ENCODE data around the gene CYB5A.

Gene CYB5A

DNA sequence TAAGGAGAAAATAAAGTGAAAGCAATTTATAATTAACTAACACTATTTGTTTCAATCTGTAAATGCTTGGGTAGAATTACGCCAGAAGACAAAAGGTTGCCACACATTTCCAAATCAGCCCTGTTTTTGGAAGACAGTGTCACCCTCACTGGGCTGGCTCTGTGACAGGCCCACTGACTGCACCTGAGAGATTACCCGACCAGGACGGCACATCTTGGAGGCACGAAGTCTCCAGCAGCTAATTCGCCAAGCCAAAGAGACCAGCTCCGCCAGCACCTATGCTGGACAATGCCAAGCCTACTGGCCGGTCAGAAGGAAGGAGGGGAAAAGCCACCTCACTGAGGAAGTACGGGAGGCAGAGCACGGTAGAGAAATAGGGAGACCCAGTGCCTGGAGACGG, 61.9 kb downstream of the CYB5A start:
- TF ChIP-seq FOXP2 (optimal IDR thresholded peaks at IDR 0.05; ENCODE audit: borderline replicate concordance, extremely low read depth, extremely low read length, insufficient read depth) (no peak), SIN3A (IDR thresholded peaks at IDR 0.05; ENCODE audit: borderline replicate concordance, insufficient read depth, low read length) (no peak), TAF1 (IDR thresholded peaks at IDR 0.05; ENCODE audit: borderline replicate concordance, insufficient read depth, low read length) (no peak), POLR2AphosphoS5 (IDR thresholded peaks at IDR 0.05; ENCODE audit: low read depth, low read length) (no peak)
- TF ChIP-seq, protein P1, sequence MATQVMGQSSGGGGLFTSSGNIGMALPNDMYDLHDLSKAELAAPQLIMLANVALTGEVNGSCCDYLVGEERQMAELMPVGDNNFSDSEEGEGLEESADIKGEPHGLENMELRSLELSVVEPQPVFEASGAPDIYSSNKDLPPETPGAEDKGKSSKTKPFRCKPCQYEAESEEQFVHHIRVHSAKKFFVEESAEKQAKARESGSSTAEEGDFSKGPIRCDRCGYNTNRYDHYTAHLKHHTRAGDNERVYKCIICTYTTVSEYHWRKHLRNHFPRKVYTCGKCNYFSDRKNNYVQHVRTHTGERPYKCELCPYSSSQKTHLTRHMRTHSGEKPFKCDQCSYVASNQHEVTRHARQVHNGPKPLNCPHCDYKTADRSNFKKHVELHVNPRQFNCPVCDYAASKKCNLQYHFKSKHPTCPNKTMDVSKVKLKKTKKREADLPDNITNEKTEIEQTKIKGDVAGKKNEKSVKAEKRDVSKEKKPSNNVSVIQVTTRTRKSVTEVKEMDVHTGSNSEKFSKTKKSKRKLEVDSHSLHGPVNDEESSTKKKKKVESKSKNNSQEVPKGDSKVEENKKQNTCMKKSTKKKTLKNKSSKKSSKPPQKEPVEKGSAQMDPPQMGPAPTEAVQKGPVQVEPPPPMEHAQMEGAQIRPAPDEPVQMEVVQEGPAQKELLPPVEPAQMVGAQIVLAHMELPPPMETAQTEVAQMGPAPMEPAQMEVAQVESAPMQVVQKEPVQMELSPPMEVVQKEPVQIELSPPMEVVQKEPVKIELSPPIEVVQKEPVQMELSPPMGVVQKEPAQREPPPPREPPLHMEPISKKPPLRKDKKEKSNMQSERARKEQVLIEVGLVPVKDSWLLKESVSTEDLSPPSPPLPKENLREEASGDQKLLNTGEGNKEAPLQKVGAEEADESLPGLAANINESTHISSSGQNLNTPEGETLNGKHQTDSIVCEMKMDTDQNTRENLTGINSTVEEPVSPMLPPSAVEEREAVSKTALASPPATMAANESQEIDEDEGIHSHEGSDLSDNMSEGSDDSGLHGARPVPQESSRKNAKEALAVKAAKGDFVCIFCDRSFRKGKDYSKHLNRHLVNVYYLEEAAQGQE (IDR thresholded peaks at IDR 0.05; ENCODE audit: insufficient read depth in 1 of 2, low read depth in 2 of 2, low read length in 2 of 2) = no peak

DNA sequence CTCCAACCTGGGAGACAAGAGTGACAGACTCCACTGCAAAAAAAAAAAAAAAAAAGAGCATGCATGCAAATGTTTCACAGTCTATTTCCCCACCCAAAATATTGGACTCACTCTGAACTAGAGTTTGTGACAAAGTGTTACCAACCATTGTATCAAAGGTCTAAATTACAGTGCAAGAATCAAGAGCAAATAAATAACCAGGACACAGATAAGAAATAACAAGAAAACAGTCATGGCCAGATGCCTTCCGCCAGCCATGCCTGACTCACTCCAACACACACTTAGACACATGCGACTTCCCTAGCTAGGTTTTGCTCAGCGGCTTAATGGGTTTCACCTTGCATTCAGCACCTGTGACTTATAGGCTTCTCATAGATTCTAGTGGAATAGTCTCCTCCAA, 62.8 kb downstream of the CYB5A start:
- TF ChIP-seq POLR2AphosphoS5 (IDR thresholded peaks at IDR 0.05; ENCODE audit: low read depth, low read length) = no peak
- no peak for TF ChIP-seq TAF1 (IDR thresholded peaks at IDR 0.05; ENCODE audit: borderline replicate concordance, insufficient read depth, low read length)
- no peak for TF ChIP-seq SIN3A (IDR thresholded peaks at IDR 0.05; ENCODE audit: borderline replicate concordance, insufficient read depth, low read length)
- TF ChIP-seq, protein P1 (IDR thresholded peaks at IDR 0.05; ENCODE audit: insufficient read depth in 1 of 2, low read depth in 2 of 2, low read length in 2 of 2) = no peak
- no peak for TF ChIP-seq FOXP2 (optimal IDR thresholded peaks at IDR 0.05; ENCODE audit: borderline replicate concordance, extremely low read depth, extremely low read length, insufficient read depth)

DNA sequence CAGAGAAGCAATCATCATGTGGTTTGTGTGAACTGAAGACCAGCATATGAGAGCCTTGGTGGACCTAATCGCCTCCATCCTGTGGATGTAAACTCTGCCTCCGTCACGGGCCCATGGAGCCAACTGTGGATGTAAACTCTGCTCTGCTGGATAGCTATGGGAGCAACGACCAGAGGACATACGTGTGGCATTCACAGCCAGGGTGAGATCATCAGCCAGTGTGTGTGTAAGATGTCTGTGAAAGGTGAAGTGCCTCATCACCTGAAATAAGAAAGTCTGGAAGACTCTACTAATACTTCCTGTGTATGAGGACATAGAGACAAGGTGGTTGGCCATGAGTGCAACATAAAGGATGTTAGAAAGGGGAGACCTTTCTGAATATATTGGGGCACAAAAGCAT, 63.5 kb downstream of the CYB5A start:
- TF ChIP-seq, protein P1 (IDR thresholded peaks at IDR 0.05; ENCODE audit: insufficient read depth in 1 of 2, low read depth in 2 of 2, low read length in 2 of 2) = no peak
- TF ChIP-seq FOXP2 (optimal IDR thresholded peaks at IDR 0.05; ENCODE audit: borderline replicate concordance, extremely low read depth, extremely low read length, insufficient read depth) = no peak
- no peak for TF ChIP-seq POLR2AphosphoS5 (IDR thresholded peaks at IDR 0.05; ENCODE audit: low read depth, low read length)
- TF ChIP-seq SIN3A (IDR thresholded peaks at IDR 0.05; ENCODE audit: borderline replicate concordance, insufficient read depth, low read length) = no peak
- no peak for TF ChIP-seq TAF1 (IDR thresholded peaks at IDR 0.05; ENCODE audit: borderline replicate concordance, insufficient read depth, low read length)

DNA sequence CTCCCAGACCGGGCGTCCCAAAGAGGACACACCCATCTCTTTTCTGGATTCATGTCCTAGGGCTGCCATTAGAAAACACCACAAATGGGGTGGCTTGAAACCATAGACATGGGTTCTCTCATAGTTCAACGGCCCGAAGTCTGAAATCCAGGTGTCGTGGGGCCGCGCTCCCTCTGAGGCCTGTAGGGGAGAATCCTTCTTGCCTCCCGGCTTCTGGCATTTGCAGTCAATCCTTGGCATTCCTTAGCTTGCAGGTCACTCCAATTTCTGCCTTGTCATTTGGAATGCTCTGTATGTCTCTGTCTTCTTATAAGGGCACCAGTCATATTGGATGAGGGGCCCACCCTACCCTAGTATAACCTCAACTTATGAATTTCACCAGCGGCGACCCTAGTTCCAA, 65.1 kb downstream of the CYB5A start:
- TF ChIP-seq SIN3A (IDR thresholded peaks at IDR 0.05; ENCODE audit: borderline replicate concordance, insufficient read depth, low read length) (no peak), POLR2AphosphoS5 (IDR thresholded peaks at IDR 0.05; ENCODE audit: low read depth, low read length) (no peak), TAF1 (IDR thresholded peaks at IDR 0.05; ENCODE audit: borderline replicate concordance, insufficient read depth, low read length) (no peak), FOXP2 (optimal IDR thresholded peaks at IDR 0.05; ENCODE audit: borderline replicate concordance, extremely low read depth, extremely low read length, insufficient read depth) (no peak)
- TF ChIP-seq, protein P1 (IDR thresholded peaks at IDR 0.05; ENCODE audit: insufficient read depth in 1 of 2, low read depth in 2 of 2, low read length in 2 of 2) = no peak

DNA sequence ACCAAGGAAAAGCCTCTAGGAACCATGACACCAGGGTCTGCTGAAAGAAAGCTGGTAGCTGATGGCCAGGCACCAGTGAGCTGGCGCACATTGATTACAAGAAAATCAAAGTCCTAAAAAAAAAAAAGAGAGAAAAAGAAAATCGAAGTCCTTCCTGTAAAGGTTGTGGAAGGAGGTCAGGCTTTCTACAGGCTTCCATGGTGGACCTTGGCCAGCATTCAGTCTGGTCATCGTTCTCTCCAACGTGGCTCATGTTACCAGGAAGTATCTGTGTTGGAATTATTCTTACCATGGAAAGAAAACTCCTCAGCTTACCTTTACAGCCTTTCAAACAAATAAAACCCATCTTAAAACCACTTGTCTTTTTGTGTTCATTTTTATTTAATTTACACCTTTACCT, 65.6 kb downstream of the CYB5A start:
- TF ChIP-seq SIN3A (IDR thresholded peaks at IDR 0.05; ENCODE audit: borderline replicate concordance, insufficient read depth, low read length) (no peak), FOXP2 (optimal IDR thresholded peaks at IDR 0.05; ENCODE audit: borderline replicate concordance, extremely low read depth, extremely low read length, insufficient read depth) (no peak), POLR2AphosphoS5 (IDR thresholded peaks at IDR 0.05; ENCODE audit: low read depth, low read length) (no peak), TAF1 (IDR thresholded peaks at IDR 0.05; ENCODE audit: borderline replicate concordance, insufficient read depth, low read length) (no peak)
- TF ChIP-seq, protein P1 (IDR thresholded peaks at IDR 0.05; ENCODE audit: insufficient read depth in 1 of 2, low read depth in 2 of 2, low read length in 2 of 2) = no peak
